Measurements from ENCODE around the gene NAT8L. TPM values are rescaled to one million over a fixed set of nuclear protein-coding genes. Genes with fewer than 3 reads are reported as not detected.
"Not testable (repeated sequence)": the region's sequence is repeated elsewhere in the genome, so short reads cannot be mapped to it uniquely, and the experiment has no call there.

NAT8L gene, protein sequence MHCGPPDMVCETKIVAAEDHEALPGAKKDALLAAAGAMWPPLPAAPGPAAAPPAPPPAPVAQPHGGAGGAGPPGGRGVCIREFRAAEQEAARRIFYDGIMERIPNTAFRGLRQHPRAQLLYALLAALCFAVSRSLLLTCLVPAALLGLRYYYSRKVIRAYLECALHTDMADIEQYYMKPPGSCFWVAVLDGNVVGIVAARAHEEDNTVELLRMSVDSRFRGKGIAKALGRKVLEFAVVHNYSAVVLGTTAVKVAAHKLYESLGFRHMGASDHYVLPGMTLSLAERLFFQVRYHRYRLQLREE
- 0.51 and 2.0 TPM in 2 replicates for total RNA-seq

GRCh38 chr4:2059046-2059725, at the start of gene NAT8L:
NAT8L (plus strand) TSS chr4:2059327; CDS start chr4:2059512, 185 bp downstream.
- TF ChIP-seq CTCF (conservative IDR thresholded peaks at IDR 0.05; ENCODE audit: low read depth, low read length) = no peak
- H3K4me3 ChIP-seq (ENCODE audit: low read depth, low read length) = peak within 1 kb of the TSS; percentile 41
- no peak for DNase-seq (ENCODE audit: low read depth)

DNA sequence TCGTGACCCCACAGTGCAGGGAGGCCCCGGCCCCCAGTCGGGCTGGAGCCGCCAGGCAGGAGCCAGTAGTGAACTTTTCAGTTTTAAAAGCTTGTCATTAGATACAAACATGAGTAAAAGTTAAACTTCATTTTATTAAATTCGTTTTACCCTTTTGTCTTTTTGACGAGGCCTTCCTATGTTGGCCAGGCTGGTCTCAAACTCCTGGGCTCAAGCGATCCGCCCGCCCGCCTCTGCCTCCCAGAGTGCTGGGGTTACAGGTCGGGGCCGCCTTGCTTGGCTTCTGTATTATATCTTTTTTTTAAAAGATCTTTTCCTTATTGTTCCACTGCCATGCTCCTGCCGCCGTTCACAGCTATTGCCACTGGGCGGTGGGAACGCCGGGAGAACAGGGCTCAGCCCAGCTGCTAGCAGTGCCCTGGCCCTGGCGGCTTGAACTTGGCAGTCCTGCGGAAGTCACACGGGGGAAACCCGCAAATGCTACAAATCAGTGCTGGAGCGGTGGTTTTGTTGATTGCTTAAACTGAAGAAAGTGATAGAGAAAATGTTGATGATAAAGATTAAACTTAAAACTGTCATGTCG, 49.4 kb upstream of the NAT8L start:
- peak overlapping the region; percentile 86 for H3K4me3 ChIP-seq (ENCODE audit: low read depth, low read length)
- peak; percentile 48 for TF ChIP-seq CTCF (conservative IDR thresholded peaks at IDR 0.05; ENCODE audit: low read depth, low read length)
- DNase-seq (ENCODE audit: low read depth) = peak; percentile 59

DNA sequence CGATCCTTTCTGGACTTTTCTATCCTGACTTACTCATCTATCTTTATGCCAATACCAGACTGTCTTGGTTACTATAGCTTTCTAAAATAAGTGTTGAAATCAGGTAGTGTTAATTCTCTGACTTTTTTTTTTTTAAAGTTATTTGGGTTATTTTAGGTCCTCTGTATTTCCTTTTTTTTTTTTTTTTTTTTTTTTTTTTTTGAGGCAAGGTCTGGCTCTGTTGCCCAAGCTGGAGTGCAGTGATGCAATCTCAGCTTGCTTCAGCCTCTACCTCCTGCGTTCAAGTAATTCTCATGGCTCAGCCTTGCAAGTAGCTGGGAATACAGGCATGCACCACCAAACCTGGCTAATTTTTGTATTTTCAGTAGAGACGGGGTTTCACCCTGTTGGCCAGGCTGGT, 47.5 kb upstream of the NAT8L start:
- no peak for DNase-seq (ENCODE audit: low read depth)
- no peak for TF ChIP-seq CTCF (conservative IDR thresholded peaks at IDR 0.05; ENCODE audit: low read depth, low read length)
- H3K4me3 ChIP-seq (ENCODE audit: low read depth, low read length) = no peak overlapping the region

- no peak for DNase-seq (ENCODE audit: low read depth)
- TF ChIP-seq CTCF (conservative IDR thresholded peaks at IDR 0.05; ENCODE audit: low read depth, low read length) = no peak
- H3K4me3 ChIP-seq (ENCODE audit: low read depth, low read length) = no peak overlapping the region
Observed at GRCh38 chr4:2015008-2015407, 44.1 kb upstream of the NAT8L start.

DNA sequence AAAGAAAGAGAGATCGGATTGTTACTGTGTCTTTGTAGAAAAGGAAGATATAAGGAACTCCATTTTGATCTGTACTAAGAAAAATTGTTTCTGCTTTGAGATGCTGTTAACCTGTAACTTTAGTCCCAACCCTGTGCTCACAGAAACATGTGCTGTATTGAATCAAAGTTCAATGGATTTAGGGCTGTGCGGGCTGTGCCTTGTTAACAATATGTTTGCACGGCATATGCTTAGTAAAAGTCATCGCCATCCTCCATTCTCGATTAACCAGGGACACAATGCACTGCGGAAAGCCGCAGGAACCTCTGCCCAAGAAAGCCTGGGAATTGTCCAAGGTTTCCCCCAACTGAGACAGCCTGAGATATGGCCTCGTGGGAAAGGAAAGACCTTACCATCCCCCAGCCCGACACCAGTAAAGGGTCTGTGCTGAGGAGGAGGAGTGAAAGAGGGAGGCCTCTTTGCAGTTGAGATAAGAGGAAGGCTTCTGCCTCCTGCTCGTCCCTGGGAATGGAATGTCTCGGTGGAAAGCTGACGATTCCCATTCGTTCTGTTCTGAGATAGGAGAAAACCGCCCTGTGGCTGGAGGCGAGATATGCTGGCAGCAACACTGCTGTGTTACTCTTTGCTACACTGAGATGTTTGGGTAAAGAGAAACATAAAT, 37.6 kb upstream of the NAT8L start:
- H3K4me3 ChIP-seq (ENCODE audit: low read depth, low read length); DNase-seq (ENCODE audit: low read depth): not testable (repeated sequence)

GRCh38 chr4:2024683-2025082, 34.4 kb upstream of the NAT8L start:
- H3K4me3 ChIP-seq (ENCODE audit: low read depth, low read length) = no peak overlapping the region
- no peak for DNase-seq (ENCODE audit: low read depth)
- no peak for TF ChIP-seq CTCF (conservative IDR thresholded peaks at IDR 0.05; ENCODE audit: low read depth, low read length)

GRCh38 chr4:2025817-2026216, 33.3 kb upstream of the NAT8L start:
- DNase-seq (ENCODE audit: low read depth) = no peak
- H3K4me3 ChIP-seq (ENCODE audit: low read depth, low read length) = no peak overlapping the region
- no peak for TF ChIP-seq CTCF (conservative IDR thresholded peaks at IDR 0.05; ENCODE audit: low read depth, low read length)

GRCh38 chr4:2027120-2027519, 32.0 kb upstream of the NAT8L start:
- not testable (repeated sequence) for DNase-seq (ENCODE audit: low read depth); H3K4me3 ChIP-seq (ENCODE audit: low read depth, low read length)

GRCh38 chr4:2031161-2031560, 28.0 kb upstream of the NAT8L start:
- H3K4me3 ChIP-seq (ENCODE audit: low read depth, low read length) = not testable (repeated sequence)

More at GRCh38 chr4:2031161-2031560, 28.0 kb upstream of the NAT8L start:
- not testable (repeated sequence) for DNase-seq (ENCODE audit: low read depth)

Measured in epithelial cell of proximal tubule (primary cell).